Mesenchymal stem cell (in vitro differentiated cells and primary cell): Measurements from ENCODE around the gene TOMM40L.

Experiments
- DNase-seq: peaks from one replicate; pipeline ENCODE4 v3.0.0-alpha.2; 2013
- H2AFZ ChIP-seq: one replicate; pipeline ENCODE4 v1.6.1; 2013; ENCODE audit warnings: low read depth, mild to moderate bottlenecking, control low read depth, inconsistent platforms, low read length, moderate library complexity
- H2AK5ac ChIP-seq: 2 replicates; pipeline ENCODE4 v1.6.1; 2013; ENCODE audit warnings: low read length, moderate library complexity, mild to moderate bottlenecking, inconsistent platforms; ENCODE audit not compliant: severe bottlenecking
- H2BK120ac ChIP-seq: one replicate; pipeline ENCODE4 v1.6.1; 2013; ENCODE audit warnings: low read depth, mild to moderate bottlenecking, inconsistent platforms, low read length, moderate library complexity
- H2BK12ac ChIP-seq, 2 experiments: one replicate each; pipeline ENCODE4 v1.6.1; 2013; ENCODE audit warnings: inconsistent platforms in 2 of 2, low read length in 2 of 2, mild to moderate bottlenecking in 2 of 2, moderate library complexity in 2 of 2, control low read depth in 1 of 2
- H2BK15ac ChIP-seq: one replicate; pipeline ENCODE4 v1.6.1; 2013; ENCODE audit warnings: mild to moderate bottlenecking, low read depth, inconsistent platforms; ENCODE audit not compliant: poor library complexity, severe bottlenecking
- H2BK5ac ChIP-seq: 2 replicates; pipeline ENCODE4 v1.6.1; 2013; ENCODE audit warnings: low read depth, mild to moderate bottlenecking, low read length, control low read depth, inconsistent platforms; ENCODE audit not compliant: poor library complexity, severe bottlenecking
- H3K14ac ChIP-seq, 2 experiments: one replicate each; pipeline ENCODE4 v1.6.1; 2013; ENCODE audit warnings: inconsistent platforms in 2 of 2, low read length in 2 of 2, control low read depth in 1 of 2, mild to moderate bottlenecking in 1 of 2, moderate library complexity in 1 of 2
- H3K18ac ChIP-seq, 2 experiments: one replicate each; pipeline ENCODE4 v1.6.1; 2013; ENCODE audit warnings: inconsistent platforms in 2 of 2, low read length in 2 of 2, control low read depth in 1 of 2, low read depth in 1 of 2, mild to moderate bottlenecking in 1 of 2
- H3K23ac ChIP-seq, 2 experiments: one replicate each; pipeline ENCODE4 v1.6.1; 2013; ENCODE audit warnings: inconsistent platforms in 2 of 2, low read length in 2 of 2, mild to moderate bottlenecking in 2 of 2, moderate library complexity in 2 of 2, control low read depth in 1 of 2
- H3K27ac ChIP-seq: 2 replicates; pipeline ENCODE4 v1.5.1; 2013; ENCODE audit warnings: mild to moderate bottlenecking, moderate library complexity, low read length, control low read depth, inconsistent platforms; ENCODE audit not compliant: poor library complexity, severe bottlenecking
- H3K27me3 ChIP-seq, 2 experiments: 2 replicates each; pipeline versions ENCODE4 v1.6.1 to v1.7.0; 2013; ENCODE audit warnings: low read length in 2 of 2, mild to moderate bottlenecking in 2 of 2, moderate library complexity in 2 of 2, control low read depth in 1 of 2, inconsistent platforms in 1 of 2; ENCODE audit not compliant: control insufficient read depth in 1 of 2, insufficient read depth in 1 of 2
- H3K36me3 ChIP-seq, 2 experiments: 2 replicates each; pipeline versions ENCODE4 v1.6.1 to v1.7.0; 2013; ENCODE audit warnings: low read length in 2 of 2, control low read depth in 1 of 2, inconsistent platforms in 1 of 2, low read depth in 1 of 2, mild to moderate bottlenecking in 1 of 2; ENCODE audit not compliant: insufficient read depth in 2 of 2, control insufficient read depth in 1 of 2
- H3K4ac ChIP-seq, 2 experiments: one replicate each; pipeline ENCODE4 v1.6.1; 2013; ENCODE audit warnings: inconsistent platforms in 2 of 2, low read length in 2 of 2, mild to moderate bottlenecking in 2 of 2, moderate library complexity in 2 of 2, control low read depth in 1 of 2, low read depth in 1 of 2
- H3K4me1 ChIP-seq: 2 replicates; pipeline ENCODE4 v1.6.1; 2013; ENCODE audit warnings: low read depth, low read length, control low read depth; ENCODE audit not compliant: control insufficient read depth, insufficient read depth
- H3K4me2 ChIP-seq: 2 replicates; pipeline ENCODE4 v1.6.1; 2013; ENCODE audit warnings: low read length, mild to moderate bottlenecking, inconsistent platforms; ENCODE audit not compliant: poor library complexity, severe bottlenecking
- H3K4me3 ChIP-seq, 2 experiments: 2 replicates each; pipeline versions ENCODE4 v1.5.1 to v1.7.0; 2013; ENCODE audit warnings: low read length in 2 of 2, mild to moderate bottlenecking in 2 of 2, control low read depth in 1 of 2, low read depth in 1 of 2; ENCODE audit not compliant: insufficient read depth in 1 of 2
- H3K79me1 ChIP-seq: replicated peaks from 2 replicates; pipeline ENCODE4 v1.6.1; 2013; ENCODE audit warnings: mild to moderate bottlenecking, control low read depth, low read length, inconsistent platforms; ENCODE audit not compliant: poor library complexity, severe bottlenecking
- H3K9ac ChIP-seq: 2 replicates; pipeline ENCODE4 v1.7.0; 2013; ENCODE audit warnings: mild to moderate bottlenecking, low read length, moderate library complexity
- H3K9me3 ChIP-seq: 2 replicates; pipeline ENCODE4 v1.7.0; 2013; ENCODE audit warnings: mild to moderate bottlenecking, low read length; ENCODE audit not compliant: control insufficient read depth
- H4K8ac ChIP-seq: one replicate; pipeline ENCODE4 v1.6.1; 2013; ENCODE audit warnings: inconsistent platforms, mild to moderate bottlenecking, low read length, moderate library complexity
- H4K91ac ChIP-seq: one replicate; pipeline ENCODE4 v1.6.1; 2013; ENCODE audit warnings: mild to moderate bottlenecking, low read length, inconsistent platforms
- WGBS: methylation state at CpG from one replicate; pipeline ENCODE4 v1.1.7; 2013; ENCODE audit warnings: mixed read lengths; 5-methylcytosine and 5-hydroxymethylcytosine counted together

The TOMM40L gene

DNA sequence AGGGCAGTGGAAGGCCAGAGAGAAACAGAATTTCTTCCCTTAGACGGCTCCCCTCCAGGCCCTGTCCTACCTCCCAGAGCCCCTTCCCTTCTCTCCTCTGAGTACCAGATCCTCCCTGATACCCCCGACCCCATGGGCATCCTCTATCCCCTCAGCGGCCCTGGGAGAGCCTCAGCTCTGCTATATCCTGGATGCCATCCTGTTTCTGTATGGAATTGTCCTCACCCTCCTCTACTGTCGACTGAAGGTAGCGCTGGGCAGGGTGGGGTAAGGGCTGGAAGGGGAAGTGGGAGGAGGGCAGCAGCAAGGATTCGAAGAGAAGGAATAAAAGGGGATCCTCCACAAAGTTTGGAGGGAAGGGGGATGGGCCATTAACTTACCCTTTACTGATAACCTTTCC, 8.0 kb upstream of the TOMM40L start:
- DNase-seq, result no peak
- Histone ChIP-seq H2BK5ac (no peak overlapping the region), H3K4ac (peak overlapping the region; percentile 18 to 24), H3K4me1 (peaks cover 3% of the 10 kb centered on the region), H3K14ac (no peak overlapping the region), H2AFZ (peak overlapping the region; percentile 10), H3K9ac (peak overlapping the region; percentile 79), H3K18ac (peak overlapping the region; percentile 73 to 80), H3K4me3 (no peak overlapping the region), H3K9me3 (no peaks in the 10 kb centered on the region), H3K79me1 (no peaks in the 10 kb centered on the region), H3K23ac (no peak overlapping the region), H3K27ac (no peak overlapping the region), H4K8ac (peak overlapping the region; percentile 24), H2BK15ac (peak overlapping the region; percentile 97), H2AK5ac (no peak overlapping the region), H3K36me3 (peaks cover 24 to 26% of the 10 kb centered on the region in 2 experiments), H4K91ac (peak overlapping the region; percentile 43), H2BK120ac (peak overlapping the region; percentile 67), H2BK12ac (peak overlapping the region; percentile 29 to 61), H3K27me3 (peaks cover 0 to 6% of the 10 kb centered on the region in 2 experiments), H3K4me2 (no peak overlapping the region)
- WGBS, result 60% methylated on average over 1 of the region's 6 CpGs

DNA sequence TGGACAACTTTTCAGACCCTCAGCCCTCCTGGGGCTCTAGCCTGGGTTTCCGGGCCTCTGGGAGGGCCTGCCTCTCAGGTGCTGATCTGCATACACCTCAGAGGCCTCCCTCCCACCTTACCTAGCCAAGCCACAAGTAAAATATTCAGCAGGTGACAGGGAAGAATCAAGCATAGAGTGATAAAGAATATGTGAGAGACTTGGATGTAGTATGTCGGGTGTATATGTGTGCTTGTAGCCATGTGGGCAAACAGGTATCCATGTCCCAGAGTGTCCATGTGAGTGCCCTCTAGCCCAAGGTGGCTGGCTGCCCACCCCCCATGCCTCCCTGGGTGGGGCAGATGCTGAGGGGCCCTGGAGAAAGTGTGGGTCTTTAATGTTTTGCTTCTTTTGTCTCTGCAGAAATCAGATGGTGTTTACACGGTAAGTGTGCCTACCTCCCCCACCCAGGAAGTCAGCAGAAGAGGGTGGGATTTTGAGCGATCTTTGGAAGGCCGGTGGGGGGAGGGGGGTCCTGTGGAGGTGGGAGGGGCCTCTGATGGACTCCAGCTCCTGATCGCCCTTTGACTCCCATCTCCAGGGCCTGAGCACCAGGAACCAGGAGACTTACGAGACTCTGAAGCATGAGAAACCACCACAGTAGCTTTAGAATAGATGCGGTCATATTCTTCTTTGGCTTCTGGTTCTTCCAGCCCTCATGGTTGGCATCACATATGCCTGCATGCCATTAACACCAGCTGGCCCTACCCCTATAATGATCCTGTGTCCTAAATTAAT, 7.4 kb upstream of the TOMM40L start:
- Histone ChIP-seq H3K14ac (no peak overlapping the region), H3K4me2 (no peak overlapping the region), H3K18ac (peak overlapping the region in 1 of 2 experiments; percentile 7), H3K4ac (peak overlapping the region in 1 of 2 experiments; percentile 76), H3K4me1 (peaks cover 3% of the 10 kb centered on the region), H3K27me3 (peaks cover 0 to 6% of the 10 kb centered on the region in 2 experiments), H3K9ac (no peak overlapping the region), H3K79me1 (no peaks in the 10 kb centered on the region), H3K9me3 (no peaks in the 10 kb centered on the region), H2AK5ac (no peak overlapping the region), H2BK15ac (no peak overlapping the region), H2AFZ (no peak overlapping the region), H3K23ac (peak overlapping the region in 1 of 2 experiments; percentile 83), H2BK5ac (no peak overlapping the region), H2BK12ac (peak overlapping the region in 1 of 2 experiments; percentile 28), H3K36me3 (peaks cover 17 to 21% of the 10 kb centered on the region in 2 experiments), H3K27ac (no peak overlapping the region), H3K4me3 (no peak overlapping the region), H4K91ac (peak overlapping the region; percentile 47), H2BK120ac (peak overlapping the region; percentile 67), H4K8ac (no peak overlapping the region)
- DNase-seq, result no peak
- 78% methylated on average over 8 of the region's 8 CpGs for WGBS

DNA sequence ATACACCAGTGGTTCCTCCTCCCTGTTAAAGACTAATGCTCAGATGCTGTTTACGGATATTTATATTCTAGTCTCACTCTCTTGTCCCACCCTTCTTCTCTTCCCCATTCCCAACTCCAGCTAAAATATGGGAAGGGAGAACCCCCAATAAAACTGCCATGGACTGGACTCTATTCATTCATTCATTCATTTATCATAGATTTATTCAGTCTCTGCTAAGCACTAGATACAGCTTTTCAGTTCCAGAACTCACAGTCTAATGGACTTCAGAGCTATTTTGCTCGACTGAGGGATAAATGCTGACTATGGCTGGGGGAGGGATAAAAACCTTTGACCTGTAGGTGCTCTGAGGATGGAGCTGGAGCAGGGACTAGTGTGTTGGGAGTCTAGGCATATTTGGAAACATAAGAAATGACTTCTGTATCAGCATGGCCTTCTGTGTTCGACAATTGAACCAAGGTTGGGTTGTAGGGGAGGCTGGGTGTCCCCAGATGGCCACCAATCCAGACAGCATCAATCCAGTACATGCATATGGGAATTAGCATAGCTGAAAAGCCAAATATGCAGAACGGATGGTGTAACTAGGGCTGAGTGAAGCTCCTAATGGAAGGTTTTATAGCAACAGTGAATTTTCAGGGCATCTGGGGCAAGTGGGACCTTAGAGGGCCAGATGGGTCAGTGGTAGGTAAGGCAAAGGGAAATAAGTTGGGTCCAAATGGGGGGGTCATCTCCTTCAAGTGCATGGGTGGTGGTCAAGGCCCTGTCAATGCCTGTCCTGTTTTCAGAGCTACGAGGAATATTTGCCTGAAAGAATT, 6.6 kb upstream of the TOMM40L start:
- 93% methylated on average over 5 of the region's 5 CpGs for WGBS
- Histone ChIP-seq H3K27ac (no peak overlapping the region), H3K4me1 (peaks cover 3% of the 10 kb centered on the region), H3K14ac (no peak overlapping the region), H3K79me1 (no peaks in the 10 kb centered on the region), H2BK120ac (no peak overlapping the region), H3K9me3 (no peaks in the 10 kb centered on the region), H3K4me2 (no peak overlapping the region), H3K27me3 (peaks cover 0 to 6% of the 10 kb centered on the region in 2 experiments), H3K23ac (no peak overlapping the region), H4K8ac (no peak overlapping the region), H2AFZ (no peak overlapping the region), H3K4ac (no peak overlapping the region), H2BK15ac (no peak overlapping the region), H2BK5ac (no peak overlapping the region), H3K36me3 (peaks cover 9 to 14% of the 10 kb centered on the region in 2 experiments), H3K4me3 (no peak overlapping the region), H4K91ac (no peak overlapping the region), H2AK5ac (no peak overlapping the region), H2BK12ac (no peak overlapping the region), H3K9ac (no peak overlapping the region), H3K18ac (no peak overlapping the region)
- DNase-seq, result no peak

DNA sequence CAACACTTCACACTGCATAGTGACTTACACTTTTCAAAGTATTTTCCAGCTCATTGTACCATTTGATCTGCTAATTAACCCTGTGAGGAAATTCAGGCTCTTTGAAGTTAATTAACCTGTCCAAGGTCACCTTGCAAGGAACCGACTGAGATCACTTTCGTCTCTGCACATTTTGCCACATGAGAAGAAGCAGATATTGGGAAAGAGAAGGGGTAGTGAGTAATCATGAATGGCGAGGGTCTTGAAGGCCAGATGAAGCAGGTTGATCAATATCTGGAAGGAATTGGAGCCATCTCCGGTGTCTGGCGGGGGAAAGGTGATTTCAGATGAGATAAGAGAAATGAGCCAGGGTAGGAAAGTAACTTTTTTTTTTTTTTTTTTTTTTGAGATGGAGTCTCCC, 5.9 kb upstream of the TOMM40L start:
- Histone ChIP-seq H3K79me1 (no peaks in the 10 kb centered on the region), H3K23ac (no peak overlapping the region)
- 89% methylated on average over 5 of the region's 5 CpGs for WGBS

More for the DNA sequence above, 5.9 kb upstream of the TOMM40L start:
- no peak overlapping the region for H3K4ac ChIP-seq
- H3K18ac ChIP-seq, result no peak overlapping the region
- no peak overlapping the region for H3K9ac ChIP-seq
- H2BK15ac ChIP-seq, result no peak overlapping the region
- H2BK12ac ChIP-seq, result no peak overlapping the region
- no peak for DNase-seq
- H4K91ac ChIP-seq, result no peak overlapping the region
- H3K27ac ChIP-seq, result no peak overlapping the region
- H2BK5ac ChIP-seq, result no peak overlapping the region
- H3K4me3 ChIP-seq, result no peak overlapping the region
- no peak overlapping the region for H2AK5ac ChIP-seq
- H3K4me2 ChIP-seq, result no peak overlapping the region
- no peaks in the 10 kb centered on the region for H3K9me3 ChIP-seq
- peaks cover 3% of the 10 kb centered on the region for H3K4me1 ChIP-seq
- H3K36me3 ChIP-seq, result peaks cover 4 to 8% of the 10 kb centered on the region in 2 experiments
- peaks cover 0 to 6% of the 10 kb centered on the region in 2 experiments for H3K27me3 ChIP-seq
- H3K14ac ChIP-seq, result no peak overlapping the region
- no peak overlapping the region for H2AFZ ChIP-seq
- H4K8ac ChIP-seq, result no peak overlapping the region
- no peak overlapping the region for H2BK120ac ChIP-seq
